Activated T-cell treated with anti-CD3 and anti-CD28 coated beads, Interleukin-2, amount 50 U/mL, for 48 hours (primary cell): Measurements from ENCODE around the gene ST3GAL5.

ENCODE experiments used
- DNase-seq, 2 experiments: peaks; one replicate each; pipeline ENCODE4 v3.0.0-alpha.2; 2020

The ST3GAL5 gene

DNA sequence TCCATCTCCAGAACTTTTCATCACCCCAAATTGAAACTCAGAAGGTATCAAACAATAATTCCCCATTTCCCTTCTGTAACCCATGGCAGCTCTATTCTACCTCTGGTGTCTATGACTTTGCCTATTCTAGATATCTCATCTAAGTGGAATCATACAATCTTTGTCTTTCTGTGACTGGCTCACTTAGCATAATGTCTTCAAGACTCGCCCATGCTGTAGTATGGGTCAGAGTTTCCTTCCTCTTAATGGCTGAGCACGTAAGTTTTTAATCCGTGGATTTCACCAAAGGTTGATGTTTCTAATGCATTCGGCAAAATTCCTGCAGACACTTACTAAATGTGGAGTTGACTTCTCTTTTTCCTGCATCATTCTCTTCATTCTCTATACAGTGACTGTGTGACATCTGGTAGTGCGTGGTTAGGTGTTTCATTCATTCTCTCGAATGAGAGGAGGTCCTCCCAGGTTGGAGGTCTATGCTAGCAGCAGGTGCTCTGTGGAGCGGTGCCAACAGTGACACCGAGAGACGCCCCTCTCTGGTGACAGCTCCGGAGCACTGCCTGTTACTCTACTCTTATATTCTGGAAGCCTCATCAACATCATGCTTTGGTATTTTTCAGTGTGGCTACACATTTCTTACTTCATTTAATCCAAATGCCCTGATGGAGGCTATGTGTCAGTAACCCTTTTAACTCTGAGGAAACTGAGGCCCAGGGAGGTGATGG lies 84.9 kb downstream of the ST3GAL5 start:
- peak; percentile 11 to 14 for DNase-seq

DNA sequence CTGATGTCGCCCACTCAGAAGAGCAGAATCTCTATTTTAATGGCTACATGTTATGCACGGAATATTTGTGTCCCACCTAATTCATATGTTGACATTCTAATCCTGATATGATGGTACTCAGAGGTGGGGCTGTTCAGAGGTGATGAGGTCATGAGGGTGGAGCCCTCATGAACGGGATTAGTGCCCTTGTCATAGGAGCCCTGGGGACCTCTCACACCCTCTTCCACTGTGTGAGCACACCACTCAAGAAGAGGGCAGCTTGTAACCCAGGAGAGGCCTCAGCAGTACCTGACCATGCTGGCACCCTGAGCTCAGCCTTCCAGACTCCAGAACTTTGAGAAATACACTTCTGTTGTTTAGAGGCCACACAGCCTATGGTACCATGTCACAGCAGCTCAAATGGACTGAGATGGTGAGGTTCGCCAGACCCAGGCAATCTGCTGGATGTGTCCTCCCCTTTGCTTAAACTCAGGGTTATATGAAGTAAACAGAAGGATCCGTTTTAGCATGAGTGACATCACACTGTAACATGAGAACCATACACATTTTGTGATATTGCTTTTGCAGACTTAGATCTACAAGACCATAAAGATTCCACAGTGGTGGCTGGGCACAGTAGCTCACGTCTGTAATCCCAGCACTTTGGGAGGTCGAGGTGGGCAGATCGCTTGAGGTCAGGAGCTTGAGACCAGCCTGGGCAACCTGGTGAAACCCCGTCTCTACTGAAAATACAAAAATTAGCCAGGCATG lies 86.3 kb downstream of the ST3GAL5 start:
- DNase-seq, result peak; percentile 6 to 9

DNA sequence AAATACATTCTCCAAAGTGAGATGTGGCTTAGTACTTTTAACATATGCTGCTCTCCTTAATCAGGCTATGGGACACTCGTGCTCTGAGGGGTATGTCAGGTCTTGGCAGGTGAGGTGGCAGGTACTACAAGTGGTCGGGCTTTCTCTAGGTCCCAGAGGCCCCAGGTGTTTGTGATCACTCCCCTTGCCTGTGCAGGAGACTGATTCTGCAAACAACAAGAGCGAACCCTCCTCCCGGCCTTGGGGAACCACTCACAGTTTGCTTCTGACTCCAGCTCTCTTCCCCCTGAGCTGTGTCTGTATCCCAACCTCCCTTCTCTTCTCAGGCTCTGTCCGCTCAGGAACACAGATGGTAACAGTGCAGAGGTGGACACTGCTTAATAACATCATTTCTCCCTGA lies 86.9 kb downstream of the ST3GAL5 start:
- DNase-seq, result no peak

DNA sequence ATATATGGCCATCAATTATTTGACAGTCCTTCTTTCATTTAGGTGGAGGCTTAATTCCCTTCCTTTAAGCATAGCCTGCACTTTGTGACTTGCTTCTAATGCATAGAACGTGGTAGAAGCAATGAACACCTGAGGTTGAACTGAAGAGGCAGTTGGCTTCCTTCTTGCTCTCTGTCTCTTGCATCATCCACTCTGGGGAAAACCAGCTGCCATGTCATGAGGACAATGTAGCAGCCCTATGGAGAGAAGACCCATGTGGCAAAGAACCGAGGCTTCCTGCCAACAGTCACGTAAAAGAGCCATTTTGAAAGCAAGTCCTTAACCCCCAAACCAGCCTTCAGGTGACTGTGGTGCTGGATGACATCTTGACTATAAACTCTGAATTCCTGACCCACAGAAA lies 88.2 kb downstream of the ST3GAL5 start:
- no peak for DNase-seq

DNA sequence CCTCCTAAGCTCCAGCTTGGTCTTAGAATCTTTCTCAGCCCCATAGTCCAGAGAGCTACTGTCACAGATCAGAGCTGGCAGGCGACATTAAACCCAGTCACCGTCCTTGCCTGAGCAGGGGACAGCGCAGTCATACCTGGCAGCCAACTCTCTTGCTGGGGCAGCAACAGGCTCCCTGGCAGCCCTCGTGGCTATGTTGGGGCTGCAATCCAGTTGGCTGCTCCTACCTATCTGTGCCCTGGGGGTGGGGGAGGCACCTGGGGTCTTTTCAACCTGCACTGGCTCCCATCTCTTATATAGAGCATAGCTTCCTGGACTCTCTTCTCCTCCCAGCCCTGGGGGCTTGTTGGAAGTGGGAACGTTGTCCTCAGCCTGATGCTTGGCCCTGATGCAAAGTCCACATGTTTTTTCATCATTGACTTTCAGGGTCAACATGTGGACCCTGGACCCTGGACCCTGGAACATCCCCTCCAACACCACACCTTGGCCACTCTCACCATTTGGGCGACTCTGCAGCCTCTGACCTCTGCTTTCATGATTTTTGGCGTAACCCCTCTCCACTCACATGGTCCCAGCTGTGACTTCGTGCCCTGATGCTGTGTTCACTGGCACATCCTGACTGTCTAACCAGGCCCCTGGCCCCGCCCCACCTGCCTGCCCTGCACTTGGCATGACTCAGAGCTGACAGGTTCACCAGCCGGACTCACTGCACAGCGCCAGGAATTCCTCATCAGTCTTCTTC lies 89.4 kb downstream of the ST3GAL5 start:
- peak in 1 of 2 experiments; percentile 26 for DNase-seq

DNA sequence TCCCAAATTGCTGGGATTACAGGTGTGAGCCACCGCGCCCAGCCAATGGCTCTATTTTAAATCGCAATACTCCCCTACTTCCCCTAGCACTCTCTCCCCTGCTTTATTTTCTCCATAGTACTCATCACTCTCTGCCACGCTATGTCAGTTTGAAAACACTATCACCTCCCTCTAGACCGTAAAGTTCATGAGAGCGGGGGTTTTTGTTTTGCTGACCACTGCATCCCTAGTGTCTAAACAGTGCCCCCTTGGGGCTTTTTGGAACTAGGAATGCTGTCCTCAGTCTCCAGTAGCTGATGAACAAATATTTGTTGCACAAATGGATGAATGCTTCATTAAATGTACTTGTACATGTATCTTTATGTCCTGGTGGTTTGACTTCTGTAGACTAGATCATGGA lies 90.9 kb downstream of the ST3GAL5 start:
- no peak for DNase-seq

DNA sequence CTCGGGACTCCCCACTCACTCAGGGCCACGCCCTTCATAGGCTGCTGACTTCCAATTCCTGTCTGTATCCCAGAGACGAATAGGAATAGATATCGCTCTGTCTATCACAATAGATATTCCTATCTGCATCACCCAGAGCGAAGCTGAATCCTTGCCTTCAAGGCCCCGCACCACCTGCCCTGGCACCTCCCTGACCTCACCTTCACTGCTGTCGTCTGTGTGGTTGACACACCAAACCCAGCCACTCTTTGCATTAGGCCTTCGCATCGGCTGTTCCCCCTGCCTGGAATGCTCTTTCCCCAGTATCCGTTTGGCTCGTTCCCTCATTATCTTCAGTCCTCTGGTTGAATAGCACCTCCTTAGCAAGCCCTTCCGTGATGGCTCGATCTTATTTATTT lies 91.5 kb downstream of the ST3GAL5 start:
- no peak for DNase-seq

DNA sequence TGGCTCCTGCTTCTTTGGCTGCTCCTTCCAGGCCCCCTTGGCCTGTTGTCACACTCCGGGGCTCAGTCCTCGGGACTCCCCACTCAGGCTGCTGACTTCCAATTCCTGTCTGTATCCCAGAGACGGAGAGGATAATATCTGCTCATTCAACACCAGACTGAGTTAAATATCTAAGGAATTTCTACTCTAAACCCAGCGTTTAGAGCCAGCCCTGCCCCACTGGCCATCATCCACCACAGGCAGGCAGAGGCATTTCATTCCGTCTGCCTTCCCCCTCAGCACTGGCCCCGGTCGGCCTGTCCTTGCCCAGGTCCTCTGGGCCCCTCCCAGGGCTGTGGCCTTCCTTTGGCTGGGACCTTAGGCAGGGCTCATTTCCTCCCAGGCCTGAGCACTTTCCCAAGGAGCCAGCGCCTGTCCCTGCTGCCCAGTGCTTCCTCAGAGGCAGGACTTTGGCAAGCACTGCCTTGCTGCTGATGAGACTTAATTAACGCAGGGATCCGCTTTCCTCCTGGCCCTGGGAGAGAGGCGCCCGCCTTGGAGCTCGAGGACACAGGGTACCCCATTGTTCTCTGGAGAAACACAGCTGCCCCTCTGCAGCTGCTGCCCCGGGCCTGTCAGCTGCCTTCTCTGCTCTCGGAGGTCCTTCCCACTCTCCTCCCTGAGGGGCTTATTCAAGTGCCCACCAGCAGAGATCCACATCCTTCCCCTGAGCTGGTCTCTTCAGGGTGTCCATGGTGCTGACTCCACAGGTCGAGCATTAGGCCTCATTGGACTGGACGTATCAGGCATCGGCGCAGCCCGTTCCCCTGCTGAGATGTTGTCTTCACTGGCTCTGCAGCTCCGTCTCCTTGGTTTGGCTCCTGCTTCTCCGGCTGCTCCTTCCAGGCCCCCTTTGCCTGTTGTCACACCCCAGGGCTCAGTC lies 92.2 kb downstream of the ST3GAL5 start:
- DNase-seq, result no peak

DNA sequence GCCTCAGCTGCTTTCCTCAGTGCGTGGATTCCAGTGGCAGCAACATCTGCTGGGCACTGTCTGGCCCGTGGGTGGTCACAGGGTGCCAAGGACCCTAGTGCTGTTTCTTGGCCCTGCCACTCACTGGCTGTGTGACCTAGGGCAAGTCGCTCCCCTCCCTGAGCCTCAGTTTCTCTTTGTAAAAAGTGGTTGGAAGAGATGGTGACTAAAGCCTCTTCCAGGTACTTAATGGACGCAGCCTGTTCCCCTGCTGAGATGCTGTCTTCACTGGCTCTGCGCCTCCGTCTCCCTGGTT lies 92.8 kb downstream of the ST3GAL5 start:
- no peak for DNase-seq

DNA sequence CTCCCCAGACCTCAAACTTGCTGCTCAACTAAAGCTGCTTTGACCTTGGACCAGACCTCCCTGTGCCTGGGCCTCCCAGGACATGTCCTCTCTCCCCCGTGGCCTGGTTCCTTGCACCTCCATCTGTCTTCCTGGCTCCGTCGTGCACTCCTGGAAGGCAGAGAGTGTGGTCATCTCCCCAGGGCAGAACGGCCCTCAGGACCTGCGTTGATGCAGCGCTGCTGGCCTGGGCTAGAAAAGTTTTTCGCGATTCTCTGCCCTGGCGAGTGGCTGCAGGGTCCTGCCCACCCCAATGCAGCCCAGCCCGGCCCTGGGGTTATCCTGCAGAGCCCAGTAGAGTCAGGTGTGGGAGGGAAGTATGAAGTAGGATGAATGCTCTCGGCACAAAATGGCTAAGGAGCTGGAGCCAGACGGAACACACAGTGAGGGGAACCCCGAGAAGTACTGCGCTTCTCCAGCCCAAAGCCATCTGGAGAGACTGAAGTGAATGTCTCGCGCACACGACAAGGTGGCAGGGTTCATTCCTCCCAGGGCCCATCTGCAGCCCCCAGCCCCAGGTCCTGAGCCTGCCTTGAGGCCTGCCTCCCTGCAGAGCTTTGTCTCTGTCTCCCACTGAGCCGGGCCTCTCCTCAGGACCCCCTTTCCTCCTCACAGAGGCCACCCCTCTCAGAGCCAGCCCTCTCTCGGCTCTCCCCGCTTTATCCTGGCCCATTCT lies 93.3 kb downstream of the ST3GAL5 start:
- no peak for DNase-seq

DNA sequence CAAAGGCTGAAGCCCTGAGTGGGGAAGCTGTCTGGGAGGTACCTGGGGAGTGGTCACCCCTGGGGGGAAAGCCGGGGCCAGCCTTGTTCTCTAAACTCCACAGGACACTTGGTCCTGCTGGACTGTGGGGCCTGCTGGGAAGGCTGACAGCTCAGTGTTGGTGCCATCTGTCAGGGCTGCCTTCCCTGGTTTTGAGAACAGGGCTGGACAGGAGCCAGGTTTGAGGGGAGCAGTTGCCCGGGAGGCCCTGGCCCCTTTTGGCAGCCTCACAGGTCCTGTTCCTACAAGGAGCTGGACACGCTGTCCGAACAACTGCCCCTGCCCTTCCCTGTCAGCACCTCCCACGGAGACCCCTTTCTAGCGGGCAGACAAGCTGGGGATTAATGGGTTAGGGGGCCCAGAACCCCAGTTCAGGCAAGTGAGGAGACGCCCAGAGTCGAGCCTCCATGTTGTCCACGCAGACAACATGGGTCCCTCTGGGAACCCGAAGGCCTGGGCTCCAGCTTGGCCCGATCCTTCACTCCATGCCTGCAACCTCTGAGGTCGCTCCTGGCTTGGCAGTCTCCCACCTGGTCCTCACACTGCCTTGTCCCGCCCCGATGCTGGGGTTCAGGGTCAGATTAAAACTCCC lies 94.2 kb downstream of the ST3GAL5 start:
- DNase-seq, result no peak

DNA sequence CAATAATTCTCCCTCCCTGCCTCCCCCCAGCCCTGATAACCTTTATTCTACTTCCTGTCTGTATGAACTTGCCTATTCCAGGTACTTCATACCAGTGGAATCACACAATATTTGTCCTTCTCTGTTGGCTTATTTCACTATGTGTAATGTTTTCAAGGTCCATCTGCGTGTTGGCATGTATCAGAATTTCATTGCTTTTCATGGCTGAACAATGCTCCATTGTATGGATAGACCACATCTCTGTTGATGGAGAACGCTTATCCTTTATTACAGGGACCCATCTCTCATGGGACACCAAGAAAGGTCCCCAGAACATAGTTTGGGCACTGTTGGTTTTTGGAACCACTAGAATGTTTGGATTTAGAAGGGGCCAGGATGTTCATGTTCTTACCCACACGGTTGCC lies 94.8 kb downstream of the ST3GAL5 start:
- DNase-seq, result no peak

DNA sequence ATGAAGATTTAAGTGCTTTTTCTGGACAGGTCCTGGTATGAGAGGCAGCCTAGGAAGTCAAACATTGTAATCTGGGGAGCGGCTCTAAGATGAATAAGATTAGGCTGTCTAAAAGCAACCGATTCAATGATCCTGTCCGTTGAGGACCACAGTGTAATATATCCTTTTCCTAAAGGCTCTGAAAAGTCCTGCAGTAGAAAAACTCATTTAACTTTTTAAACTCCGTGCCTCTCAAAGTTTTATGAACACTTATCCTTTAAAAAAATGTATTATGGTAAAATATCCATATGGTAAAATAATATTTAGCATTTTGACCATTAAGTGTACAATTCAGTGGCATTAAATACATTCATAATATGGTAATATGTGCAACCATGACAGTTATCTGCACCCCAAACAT lies 95.2 kb downstream of the ST3GAL5 start:
- no peak for DNase-seq

DNA sequence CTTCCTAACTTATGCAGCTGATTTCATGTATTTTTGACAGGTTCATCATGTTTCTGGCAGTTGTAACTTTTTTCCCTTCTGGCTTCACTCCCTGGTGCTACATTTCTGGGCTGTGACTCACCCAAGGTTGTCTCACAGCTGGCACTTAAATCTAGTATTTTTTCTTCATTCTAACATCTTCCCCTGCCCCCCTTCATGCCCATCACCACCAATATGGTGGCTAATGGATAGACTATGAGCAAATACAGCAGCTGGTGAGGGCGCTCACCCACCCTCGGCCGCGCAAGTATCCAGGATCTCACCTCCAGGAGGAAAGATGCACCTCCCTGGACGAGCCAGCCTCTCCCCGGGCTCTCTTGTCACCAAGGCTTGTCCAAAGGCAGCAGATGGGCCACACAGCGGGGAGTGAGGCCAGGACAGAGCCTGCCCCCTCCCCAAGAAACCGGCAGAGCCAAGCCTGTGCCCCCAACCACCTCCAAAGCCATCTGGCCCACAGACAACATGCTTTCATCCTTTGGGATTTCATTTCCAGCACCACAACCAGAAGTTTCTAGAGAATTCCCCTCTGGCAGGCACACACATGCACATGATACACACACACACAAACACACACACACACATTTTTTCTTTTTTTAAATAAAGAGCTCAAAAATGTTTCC lies 95.9 kb downstream of the ST3GAL5 start:
- no peak for DNase-seq

DNA sequence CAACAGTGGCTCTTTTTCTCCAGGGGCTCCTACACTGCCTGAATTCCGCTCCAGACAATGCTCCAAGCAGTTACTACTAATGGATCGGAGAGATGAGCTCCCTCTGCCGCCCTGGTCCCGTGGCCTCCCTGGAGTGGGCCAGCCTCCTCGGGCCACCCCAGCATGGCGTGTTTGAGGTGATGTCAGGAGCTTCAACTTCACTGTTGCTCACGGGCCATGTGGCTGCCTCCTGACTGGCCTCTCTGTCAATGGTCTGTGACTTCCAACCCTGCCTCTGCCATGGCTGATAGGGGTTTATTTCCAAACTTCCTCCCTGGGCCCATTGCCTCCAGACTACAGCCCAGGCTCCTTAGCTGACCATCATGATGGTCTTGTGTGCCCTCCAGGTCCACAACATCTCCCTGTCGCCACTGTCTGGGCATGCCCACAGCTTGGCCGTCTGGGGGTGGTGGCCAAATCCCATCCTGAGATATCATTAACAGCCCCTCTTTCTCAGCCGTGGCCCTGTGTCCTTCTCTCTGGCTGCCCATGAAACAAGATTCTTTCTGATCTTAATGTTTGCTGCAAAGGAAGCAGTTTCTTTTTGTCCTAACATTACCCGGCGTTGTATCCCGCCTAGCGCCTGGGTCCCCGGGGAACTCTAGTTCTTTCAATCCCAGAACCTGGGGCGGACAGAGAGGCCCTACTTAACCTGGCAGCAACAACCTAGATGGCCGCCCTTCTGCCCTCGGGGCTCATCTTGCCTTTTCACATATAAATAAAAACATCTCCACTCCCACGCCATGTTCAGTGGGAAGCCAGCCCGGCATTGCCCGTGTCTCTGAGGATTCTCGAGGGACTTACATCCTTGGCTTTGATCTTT lies 96.9 kb downstream of the ST3GAL5 start:
- DNase-seq, result no peak

DNA sequence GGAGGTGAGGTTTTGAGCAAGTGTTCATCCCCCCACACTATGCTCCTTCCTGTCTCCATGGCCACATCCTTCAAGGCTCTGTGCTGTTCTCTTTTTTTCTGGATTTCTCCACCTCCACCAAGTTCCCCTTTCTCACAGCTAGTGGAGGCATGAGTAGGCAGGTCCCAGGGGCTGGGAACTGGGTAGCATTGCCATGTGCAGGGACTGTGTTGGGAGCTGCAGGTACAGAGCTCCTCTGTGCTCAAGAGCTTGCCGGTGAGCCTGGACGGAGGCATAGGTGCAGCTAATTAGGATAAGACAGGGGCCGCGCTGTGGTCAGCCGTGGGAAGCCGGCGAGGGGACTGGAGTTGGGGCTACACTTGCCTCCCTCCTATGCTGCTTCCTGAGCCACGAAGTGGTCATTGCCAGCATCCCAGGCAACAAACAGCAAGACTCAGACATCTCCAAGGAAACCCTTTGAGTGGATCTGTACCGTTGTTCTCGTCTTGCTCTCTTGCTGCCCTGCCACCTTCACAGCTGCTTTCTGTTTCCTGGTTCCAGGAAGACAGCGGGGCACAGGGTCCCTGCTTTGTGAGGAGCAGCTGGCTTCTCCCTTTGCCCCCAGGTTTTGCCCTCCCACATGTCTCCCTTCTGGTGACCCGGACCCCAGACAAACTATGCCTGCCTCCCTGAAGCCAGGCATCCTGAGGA lies 98.1 kb downstream of the ST3GAL5 start:
- DNase-seq, result no peak

DNA sequence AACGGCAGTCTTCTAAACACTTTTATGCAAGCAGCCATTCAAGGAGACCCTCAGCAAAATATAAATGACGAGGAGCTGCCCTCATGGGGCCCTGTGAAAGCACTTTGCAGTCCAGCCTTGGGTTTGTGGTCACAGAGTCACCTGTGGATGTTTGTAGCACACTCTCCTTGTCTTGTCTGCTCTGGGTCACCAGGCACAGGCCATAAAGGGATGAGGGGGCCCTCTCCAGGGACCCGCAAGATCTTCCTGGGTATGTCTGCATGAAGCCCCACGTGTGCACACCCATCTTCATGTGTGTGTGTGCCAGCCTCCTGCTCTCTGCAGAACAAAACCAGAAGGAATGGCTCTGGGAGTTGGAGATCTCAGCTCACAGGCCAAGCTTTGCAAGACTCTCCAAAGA lies 98.8 kb downstream of the ST3GAL5 start:
- DNase-seq, result no peak

DNA sequence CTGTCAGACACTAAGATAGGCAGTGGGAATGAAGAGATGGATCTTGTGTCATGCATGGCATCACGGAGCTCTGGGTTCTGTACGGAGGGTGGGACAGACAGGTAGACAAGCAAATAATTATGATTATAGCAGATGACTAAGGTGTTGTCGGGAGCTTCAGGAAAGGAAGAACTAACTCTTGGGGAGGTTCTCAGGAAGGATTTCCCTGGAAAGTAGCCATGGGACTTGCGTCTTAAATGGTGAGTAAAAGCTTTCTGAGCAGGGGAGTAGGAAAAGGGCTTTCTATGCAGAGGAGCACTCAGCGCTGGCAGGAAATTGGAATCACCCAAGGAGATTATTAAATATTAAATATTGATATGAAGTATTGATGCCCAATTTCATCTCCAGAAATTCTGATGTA lies 99.5 kb downstream of the ST3GAL5 start:
- DNase-seq, result no peak

DNA sequence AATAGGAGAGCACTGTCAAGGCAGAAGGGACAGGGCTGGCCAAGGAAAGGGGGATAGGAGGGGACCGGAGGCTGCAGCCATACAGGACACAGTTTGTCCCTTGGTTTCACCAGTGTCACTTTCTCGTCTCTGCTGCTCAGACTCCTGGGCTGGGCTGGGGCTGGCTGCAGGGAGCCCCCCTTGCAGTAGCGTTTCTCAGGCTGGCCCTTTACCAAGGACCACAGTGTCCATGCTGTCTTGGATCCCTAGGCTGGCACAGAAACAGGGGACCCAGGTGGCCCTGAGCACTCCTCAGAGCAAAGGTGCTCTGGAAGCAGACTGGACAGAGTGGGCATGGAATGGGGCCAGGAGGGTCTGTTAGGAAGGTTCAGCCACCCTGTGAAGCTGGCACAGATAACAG lies 100.2 kb downstream of the ST3GAL5 start:
- no peak for DNase-seq

DNA sequence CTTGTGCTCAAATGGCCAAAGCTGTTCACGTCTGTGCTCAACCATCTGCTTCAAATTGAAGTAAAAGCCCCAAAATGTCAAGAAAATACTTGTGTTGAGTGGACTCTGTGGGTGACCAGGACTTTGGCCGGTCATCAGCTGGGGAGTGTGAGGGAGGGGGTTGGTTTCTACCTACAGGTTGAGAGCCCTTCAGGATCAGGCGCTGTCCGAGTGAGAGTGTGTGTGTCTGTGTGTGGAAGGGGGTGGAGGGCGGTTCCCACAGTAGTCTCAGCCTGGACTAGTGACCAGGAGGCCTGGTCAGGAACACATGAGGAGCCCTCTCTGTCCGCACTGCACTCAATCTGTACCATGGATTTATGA lies 100.8 kb downstream of the ST3GAL5 start:
- DNase-seq, result no peak
